Heart left ventricle (tissue), 13 donors: ENCODE measurements around the gene PAX6.

ENCODE experiments used
- CTCF ChIP-seq, 12 donors: fragments of 200-600 bp; sonication (generic) in 4 of 12; IDR thresholded peaks; one replicate each; pipeline versions ENCODE4 v1.5.0 to v1.8.0; 2018 to 2022; ENCODE audit warnings: antibody characterized with exemption in 12 of 12, mild to moderate bottlenecking in 5 of 12
- POLR2A ChIP-seq, 2 donors: fragments of 450-650 bp; IDR thresholded peaks; one replicate each; pipeline ENCODE4 v1.6.1; 2017; ENCODE audit warnings: antibody characterized with exemption in 2 of 2, mild to moderate bottlenecking in 2 of 2, moderate library complexity in 2 of 2
- donor health status: ischemic (EF 13 %, LVEDD 7.1; RV severe dilation, severe dysfunction).
- donor health status: DM: no; HTN: yes; CAD: no.
- donor health status: DM: no; HTN: no; CAD: no.
- donor health status: ischemic (EF 25% LVEDD 6.9; RV normal size, moderate dysfunction).
- donor health status: ischemic (EF 25% LVEDD 5.7; RV mildly dilated, moderate dysfunction).
- donor health status: ischemic (EF 35%, LVEDD 5.7; RV mildly dilated, moderate dysfunction).
- donor health status: nonischemic (EF 11% LVEDD 7.7; RV severe dilation, severe dysfunction).
- donor health status: DM: yes; HTN: yes; CAD: no.
- donor health status: PGD.
- donor health status: ischemic (EF 29% LVEDD 5.4; RV normal size, mild dysfunction).
- donor health status: nonischemic (EF 23%, LVEDD 6.1; RV moderate dilation, normal function).

DNA sequence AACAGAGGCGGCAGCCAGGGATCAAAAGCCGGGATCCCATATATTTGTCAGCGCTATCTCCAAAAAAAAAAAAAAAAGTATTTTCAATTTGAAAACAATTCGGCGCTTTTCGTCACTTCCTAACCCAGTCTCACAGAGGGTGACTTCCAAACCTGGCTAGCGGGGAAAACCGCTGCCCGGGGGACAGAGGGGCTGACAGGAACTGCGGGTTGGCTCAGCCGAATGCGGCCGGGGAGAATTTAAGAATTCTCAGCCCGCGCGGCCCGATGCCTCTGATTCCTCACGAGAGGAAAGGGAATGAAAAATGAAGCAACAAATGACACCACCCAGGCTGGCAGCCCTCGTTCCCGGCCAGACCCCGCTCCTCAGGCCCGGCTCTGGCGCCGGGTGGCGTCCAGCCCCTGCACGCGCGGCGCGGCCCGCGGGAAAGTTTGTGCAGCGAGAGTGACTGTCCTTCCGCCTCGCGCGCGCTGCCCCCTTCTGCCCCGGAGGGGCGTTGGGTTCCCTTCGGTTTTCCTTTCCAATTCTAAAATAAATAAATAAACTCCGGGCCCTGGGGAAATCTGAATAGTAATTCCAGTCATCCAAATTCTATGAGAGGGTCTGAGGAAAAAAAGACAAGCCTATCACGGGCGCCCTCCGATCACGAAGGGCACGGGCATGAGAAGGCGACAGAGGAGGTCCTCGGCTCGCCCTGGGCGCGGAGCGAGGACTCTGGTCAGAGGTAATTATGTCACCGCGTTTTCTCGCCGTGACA, 4.8 kb upstream of the PAX6 start:
- no peak for TF ChIP-seq CTCF (IDR thresholded peaks at IDR 0.05)
- no peak for TF ChIP-seq POLR2A (IDR thresholded peaks at IDR 0.05)
